H9 (cell line): ENCODE data around the gene AP2A1. TPM values are rescaled to one million over a fixed set of nuclear protein-coding genes. Genes with fewer than 3 reads are reported as not detected.

Experiments used
- DNase-seq: peaks from one replicate; pipeline ENCODE4 v3.0.0-alpha.2; 2017
- H2AFZ ChIP-seq: one replicate; pipeline ENCODE4 v1.6.1; 2013; ENCODE audit warnings: mild to moderate bottlenecking, low read length, control low read depth, moderate library complexity
- H2AK5ac ChIP-seq: 2 replicates; pipeline ENCODE4 v1.6.1; 2013; ENCODE audit warnings: low read length, control low read depth, mixed read lengths; ENCODE audit not compliant: insufficient read length
- H2BK120ac ChIP-seq: one replicate; pipeline ENCODE4 v1.6.1; 2013; ENCODE audit warnings: low read depth, mild to moderate bottlenecking, low read length, control low read depth, inconsistent platforms; ENCODE audit not compliant: poor library complexity, severe bottlenecking
- H2BK12ac ChIP-seq: 2 replicates; pipeline ENCODE4 v1.6.1; 2013; ENCODE audit warnings: low read length, control low read depth, mixed read lengths, low read depth; ENCODE audit not compliant: insufficient read length
- H2BK15ac ChIP-seq: 2 replicates; pipeline ENCODE4 v1.6.1; 2013; ENCODE audit warnings: low read depth, low read length, control low read depth
- H2BK20ac ChIP-seq: one replicate; pipeline ENCODE4 v1.6.1; 2013; ENCODE audit warnings: low read depth, mild to moderate bottlenecking, low read length, control low read depth, inconsistent platforms; ENCODE audit not compliant: poor library complexity, severe bottlenecking
- H2BK5ac ChIP-seq: 2 replicates; pipeline ENCODE4 v1.6.1; 2013; ENCODE audit warnings: low read length, control low read depth, mixed read lengths; ENCODE audit not compliant: insufficient read length
- H3K14ac ChIP-seq: 2 replicates; pipeline ENCODE4 v1.6.1; 2013; ENCODE audit warnings: low read length, control low read depth; ENCODE audit not compliant: insufficient read depth
- H3K18ac ChIP-seq: 2 replicates; pipeline ENCODE4 v1.6.1; 2013; ENCODE audit warnings: low read depth, mild to moderate bottlenecking, mixed read lengths, low read length, control low read depth; ENCODE audit not compliant: insufficient read length
- H3K23ac ChIP-seq: 2 replicates; pipeline ENCODE4 v1.6.1; 2013; ENCODE audit warnings: low read length, control low read depth, mixed read lengths, low read depth; ENCODE audit not compliant: insufficient read length
- H3K23me2 ChIP-seq: 2 replicates; pipeline ENCODE4 v1.6.1; 2013; ENCODE audit warnings: low read depth, mild to moderate bottlenecking, mixed read lengths, low read length, control low read depth; ENCODE audit not compliant: insufficient read length, poor library complexity, severe bottlenecking
- H3K27ac ChIP-seq: 2 replicates; pipeline ENCODE4 v1.5.1; 2013; ENCODE audit warnings: low read length, control low read depth, mixed read lengths, low read depth; ENCODE audit not compliant: insufficient read length
- H3K27me3 ChIP-seq: 2 replicates; pipeline ENCODE4 v1.6.1; 2013; ENCODE audit warnings: low read length, control low read depth, inconsistent platforms; ENCODE audit not compliant: insufficient read depth
- H3K4ac ChIP-seq: 2 replicates; pipeline ENCODE4 v1.6.1; 2013; ENCODE audit warnings: low read depth, mild to moderate bottlenecking, control low read depth, inconsistent platforms, low read length, moderate library complexity
- H3K4me1 ChIP-seq: 2 replicates; pipeline ENCODE4 v1.6.1; 2013; ENCODE audit warnings: low read length, control low read depth, inconsistent platforms; ENCODE audit not compliant: insufficient read depth
- H3K4me2 ChIP-seq: 2 replicates; pipeline ENCODE4 v1.6.1; 2013; ENCODE audit warnings: low read length, control low read depth, mixed read lengths; ENCODE audit not compliant: insufficient read length, insufficient read depth
- H3K56ac ChIP-seq: 2 replicates; pipeline ENCODE4 v1.6.1; 2013; ENCODE audit warnings: low read depth, mild to moderate bottlenecking, mixed read lengths, low read length, control low read depth; ENCODE audit not compliant: insufficient read length
- H3K79me1 ChIP-seq: 2 replicates; pipeline ENCODE4 v1.6.1; 2013; ENCODE audit warnings: low read depth, mild to moderate bottlenecking, moderate library complexity, low read length, control low read depth, inconsistent platforms; ENCODE audit not compliant: insufficient read depth, poor library complexity, severe bottlenecking
- H3K79me2 ChIP-seq: 2 replicates; pipeline ENCODE4 v1.6.1; 2013; ENCODE audit warnings: low read length, control low read depth, inconsistent platforms; ENCODE audit not compliant: insufficient read depth
- H3K9ac ChIP-seq: 2 replicates; pipeline ENCODE4 v1.6.1; 2013; ENCODE audit warnings: low read length, control low read depth, mixed read lengths; ENCODE audit not compliant: insufficient read length; ENCODE audit errors: extremely low read depth
- H3K9me3 ChIP-seq: one replicate; pipeline ENCODE4 v1.6.1; 2013; ENCODE audit warnings: low read depth, low read length, inconsistent platforms; ENCODE audit not compliant: control insufficient read depth
- H3T11ph ChIP-seq: one replicate; pipeline ENCODE4 v1.6.1; 2013; ENCODE audit warnings: mild to moderate bottlenecking, low read length, control low read depth, inconsistent platforms
- H4K20me1 ChIP-seq: one replicate; pipeline ENCODE4 v1.6.1; 2013; ENCODE audit not compliant: control insufficient read depth, insufficient read length, insufficient read depth
- H4K5ac ChIP-seq: 2 replicates; pipeline ENCODE4 v1.6.1; 2013; ENCODE audit warnings: low read depth, mild to moderate bottlenecking, mixed read lengths, low read length, control low read depth; ENCODE audit not compliant: insufficient read length
- H4K8ac ChIP-seq: replicated peaks from 2 replicates; pipeline ENCODE4 v1.6.1; 2013; ENCODE audit warnings: low read length, control low read depth, mixed read lengths, low read depth; ENCODE audit not compliant: insufficient read length
- H4K91ac ChIP-seq: 2 replicates; pipeline ENCODE4 v1.6.1; 2013; ENCODE audit warnings: low read depth, mild to moderate bottlenecking, moderate library complexity, mixed read lengths, low read length, control low read depth; ENCODE audit not compliant: insufficient read length
- H3K27ac Mint-ChIP-seq, 3 experiments: 2 replicates in 2 of 3; 3 replicates in 1 of 3; pipeline ENCODE4 v1.8.0; 2020 to 2021; ENCODE audit warnings: mixed read lengths in 3 of 3, mild to moderate bottlenecking in 1 of 3, moderate library complexity in 1 of 3
- H3K27me3 Mint-ChIP-seq: 2 replicates; pipeline ENCODE4 v1.8.0; 2021; ENCODE audit warnings: low read depth, mild to moderate bottlenecking, moderate library complexity, mixed read lengths
- H3K36me3 Mint-ChIP-seq, 3 experiments: 2 replicates in 2 of 3; 3 replicates in 1 of 3; pipeline ENCODE4 v1.8.0; 2020 to 2021; ENCODE audit warnings: low read depth in 3 of 3, mixed read lengths in 3 of 3; ENCODE audit not compliant: insufficient read depth in 1 of 3
- H3K4me1 Mint-ChIP-seq, 2 experiments: 2 replicates each; pipeline ENCODE4 v1.8.0; 2020; ENCODE audit warnings: mixed read lengths in 2 of 2
- H3K4me3 Mint-ChIP-seq, 2 experiments: 2 replicates in 1 of 2; 3 replicates in 1 of 2; pipeline ENCODE4 v1.8.0; 2020 to 2021; ENCODE audit warnings: mild to moderate bottlenecking in 2 of 2, mixed read lengths in 2 of 2, moderate library complexity in 1 of 2
- H3K9me3 Mint-ChIP-seq, 2 experiments: 2 replicates in 1 of 2; 3 replicates in 1 of 2; pipeline ENCODE4 v1.8.0; 2020; ENCODE audit warnings: mild to moderate bottlenecking in 2 of 2, mixed read lengths in 2 of 2, moderate library complexity in 1 of 2
- CTCF ChIP-seq: fragments of 200-600 bp; sonication (generic); conservative IDR thresholded peaks from 3 replicates; pipeline ENCODE4 v1.8.0; 2021; ENCODE audit warnings: antibody characterized with exemption, mild to moderate bottlenecking
- WGBS: extraction: QIAGEN DNeasy Blood & Tissue Kit; methylation state at CpG from one replicate; pipeline ENCODE4 v1.1.7; 2013; ENCODE audit warnings: missing lambda C conversion rate, low lambda C conversion rate, mixed read lengths; ENCODE audit not compliant: insufficient read length; ENCODE audit errors: extremely low coverage; 5-methylcytosine and 5-hydroxymethylcytosine counted together
- total RNA-seq: library from RNA; stranded (reverse); gene quantifications from 2 replicates; pipeline ENCODE4 v1.2.1, GENCODE V29; 2021

AP2A1 gene
- total RNA-seq, 1 experiment from 2014 or later: 108 TPM

GRCh38 chr19:49744946-49745381, 21.8 kb upstream of the AP2A1 start:
- Histone ChIP-seq H3K4me1 (no peaks in the 10 kb centered on the region), H4K20me1 (no peaks in the 10 kb centered on the region), H3K18ac (no peak overlapping the region), H2BK20ac (no peak overlapping the region), H3K27me3 (no peaks in the 10 kb centered on the region), H3K14ac (no peak overlapping the region; the same call in 1 of the 2 replicates), H3K27ac (no peak overlapping the region), H2BK5ac (no peak overlapping the region), H2AFZ (no peak overlapping the region), H3K9me3 (no peaks in the 10 kb centered on the region), H4K5ac (no peak overlapping the region), H3K4me2 (no peak overlapping the region), H4K91ac (no peak overlapping the region), H3K9ac (no peak overlapping the region), H3K79me2 (no peaks in the 10 kb centered on the region), H3K23ac (no peak overlapping the region), H2BK12ac (no peak overlapping the region), H3K4ac (no peak overlapping the region), H3K23me2 (no peaks in the 10 kb centered on the region), H2AK5ac (no peak overlapping the region), H3K79me1 (no peaks in the 10 kb centered on the region), H3T11ph (no peak overlapping the region), H2BK15ac (no peak overlapping the region), H4K8ac (no peak overlapping the region), H3K56ac (no peak overlapping the region), H2BK120ac (no peak overlapping the region)
- H3K9me3 Mint-ChIP-seq: peaks cover 8 to 15% of the 10 kb centered on the region in 2 experiments
- peaks cover 0 to 17% of the 10 kb centered on the region in 2 experiments; a peak in 2 of 4 replicates for H3K4me1 Mint-ChIP-seq
- no peak for TF ChIP-seq CTCF
- no CpG with 5 or more reads among the region's 23 CpGs for WGBS
- 0 out of 5 replicates have a peak overlapping the region, but pooled peaks of 1 of the 2 experiments have one; percentile 5 for H3K4me3 Mint-ChIP-seq
- no peak overlapping the region for H3K27ac Mint-ChIP-seq
- H3K36me3 Mint-ChIP-seq: peaks cover 0 to 3% (median 0%) of the 10 kb centered on the region in 3 experiments; a peak in 3 of 7 replicates
- peaks cover 6% of the 10 kb centered on the region; the same call in 1 of the 2 replicates for H3K27me3 Mint-ChIP-seq
- DNase-seq: peak; percentile 82
